A172 (cell line): ENCODE measurements around the gene SNRPA. TPM values are rescaled to one million over a fixed set of nuclear protein-coding genes. Genes with fewer than 3 reads are reported as not detected.
"Not testable (repeated sequence)": the region's sequence is repeated elsewhere in the genome, so short reads cannot be mapped to it uniquely, and the experiment has no call there.

Experiments used
- DNase-seq: peaks from one replicate; pipeline ENCODE4 v3.0.0-alpha.2; 2015; ENCODE audit warnings: low spot score
- total RNA-seq: library from RNA; depleted of rRNA; stranded (reverse); fragments of >200 nt; shearing (Covaris generic); gene quantifications from 2 replicates; pipeline ENCODE4 v1.2.3, GENCODE V29; 2014

SNRPA gene
- total RNA-seq, 1 experiment from 2014 or later = 64.7 TPM

DNA sequence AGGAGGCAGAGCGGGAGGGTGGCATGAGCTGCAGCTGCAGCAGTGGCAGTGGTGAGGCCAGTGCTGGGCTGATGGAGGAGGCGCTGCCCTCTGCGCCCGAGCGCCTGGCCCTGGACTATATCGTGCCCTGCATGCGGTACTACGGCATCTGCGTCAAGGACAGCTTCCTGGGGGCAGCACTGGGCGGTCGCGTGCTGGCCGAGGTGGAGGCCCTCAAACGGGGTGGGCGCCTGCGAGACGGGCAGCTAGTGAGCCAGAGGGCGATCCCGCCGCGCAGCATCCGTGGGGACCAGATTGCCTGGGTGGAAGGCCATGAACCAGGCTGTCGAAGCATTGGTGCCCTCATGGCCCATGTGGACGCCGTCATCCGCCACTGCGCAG lies 50.0 kb downstream of the SNRPA start:
- DNase-seq = no peak

DNA sequence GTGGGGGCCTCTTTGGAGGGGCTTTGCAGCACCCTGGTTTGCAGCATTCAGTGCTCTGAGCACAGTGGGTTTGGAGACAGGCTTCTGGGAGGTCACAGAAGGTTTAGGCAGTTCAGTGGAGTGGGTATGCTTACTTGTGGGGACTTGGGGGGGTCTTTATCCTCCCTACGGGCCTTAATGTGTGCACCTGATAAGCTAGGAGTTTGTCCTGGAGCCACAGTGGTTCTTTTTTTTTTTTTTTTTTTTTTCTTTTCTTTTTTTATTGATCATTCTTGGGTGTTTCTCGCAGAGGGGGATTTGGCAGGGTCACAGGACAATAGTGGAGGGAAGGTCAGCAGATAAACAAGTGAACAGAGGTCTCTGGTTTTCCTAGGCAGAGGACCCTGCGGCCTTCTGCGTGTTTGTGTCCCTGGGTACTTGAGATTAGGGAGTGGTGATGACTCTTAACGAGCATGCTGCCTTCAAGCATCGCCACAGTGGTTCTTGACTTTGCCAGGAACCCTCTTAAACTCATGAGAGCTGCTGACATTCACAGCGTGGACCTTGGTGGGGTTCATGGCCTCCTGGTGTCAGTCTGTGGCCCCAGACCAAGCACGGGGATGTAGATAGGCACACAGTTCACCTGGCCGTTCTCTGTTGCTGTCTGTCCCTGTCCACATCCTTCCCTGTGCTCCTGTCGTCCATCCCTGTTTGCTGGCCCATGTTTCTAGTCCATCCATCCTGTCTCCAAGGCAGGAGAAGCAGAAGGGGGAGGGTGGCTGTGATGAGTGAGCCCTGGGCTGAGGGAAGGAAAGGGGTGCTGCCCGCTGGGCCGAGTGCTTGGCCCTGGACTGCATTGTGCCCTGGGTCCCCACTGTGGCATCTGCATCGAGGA lies 50.7 kb downstream of the SNRPA start:
- no peak for DNase-seq

- no peak for DNase-seq
These were observed 51.5 kb downstream of the SNRPA start for GRCh38 chr19:40802300-40803169.

GRCh38 chr19:40803170-40803856 lies 52.3 kb downstream of the SNRPA start:
- no peak for DNase-seq

- DNase-seq = no peak
These were observed 53.1 kb downstream of the SNRPA start for GRCh38 chr19:40803857-40804782.

GRCh38 chr19:40804783-40805242 lies 53.8 kb downstream of the SNRPA start:
- no peak for DNase-seq

GRCh38 chr19:40805258-40805868 lies 54.4 kb downstream of the SNRPA start:
- DNase-seq = no peak

DNA sequence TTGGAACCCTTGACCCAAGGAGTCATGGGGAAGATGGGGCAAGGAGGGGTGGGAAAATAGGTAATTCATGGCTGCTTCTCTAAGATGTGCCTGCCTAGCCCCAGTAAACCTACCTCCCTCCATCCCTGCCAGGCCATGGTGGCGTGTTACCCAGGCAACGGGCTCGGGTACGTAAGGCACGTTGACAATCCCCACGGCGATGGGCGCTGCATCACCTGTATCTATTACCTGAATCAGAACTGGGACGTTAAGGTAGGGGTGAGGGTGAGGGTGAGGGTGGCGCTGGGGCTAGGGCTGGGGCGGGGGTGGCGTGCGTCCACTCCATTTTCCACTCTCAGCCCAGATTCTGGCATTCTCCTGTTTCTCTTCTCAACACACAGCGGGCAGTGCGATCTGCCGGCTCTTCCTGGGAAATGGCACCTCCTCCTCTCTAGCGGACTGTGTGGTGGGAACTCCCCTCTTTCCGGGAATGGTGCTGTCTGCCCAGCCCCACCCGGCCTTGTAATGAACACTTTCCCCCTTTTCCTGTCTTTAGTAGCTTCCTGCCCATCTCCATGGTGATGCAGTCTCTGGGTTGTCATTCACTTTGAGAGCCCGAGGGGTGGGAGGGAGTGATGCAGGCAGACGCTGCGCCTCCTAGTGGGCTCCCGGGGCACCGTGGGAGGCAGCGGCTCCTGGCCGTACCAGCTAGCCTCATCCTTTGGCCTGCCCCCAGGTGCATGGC lies 55.6 kb downstream of the SNRPA start:
- peak; percentile 79 for DNase-seq

GRCh38 chr19:40807147-40808020 lies 56.4 kb downstream of the SNRPA start:
- DNase-seq = no peak

GRCh38 chr19:40808021-40808325 lies 57.0 kb downstream of the SNRPA start:
- no peak for DNase-seq

DNA sequence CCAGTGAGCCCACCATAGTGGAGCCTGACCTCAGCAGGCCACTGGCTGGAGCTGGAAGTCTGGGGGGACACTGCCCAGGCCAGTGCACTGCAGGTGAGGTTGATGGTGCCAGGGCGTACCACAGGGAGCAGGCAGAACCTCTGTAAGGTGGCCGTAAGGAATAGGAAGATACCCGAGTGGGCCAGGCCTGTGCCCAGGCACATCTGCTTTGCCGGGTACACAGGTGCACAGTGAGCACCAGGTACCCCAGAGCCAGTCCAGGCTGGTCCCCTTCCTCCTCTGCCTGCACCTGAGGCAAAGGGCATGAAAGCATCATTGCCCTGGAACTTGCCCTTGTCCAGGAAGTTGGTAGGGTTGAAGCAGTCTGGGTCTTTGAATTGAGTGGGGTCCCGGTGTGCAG lies 57.5 kb downstream of the SNRPA start:
- no peak for DNase-seq

GRCh38 chr19:40809358-40810086 lies 58.5 kb downstream of the SNRPA start:
- DNase-seq = no peak

- DNase-seq = no peak
These were observed 59.2 kb downstream of the SNRPA start for GRCh38 chr19:40810160-40810559.

DNA sequence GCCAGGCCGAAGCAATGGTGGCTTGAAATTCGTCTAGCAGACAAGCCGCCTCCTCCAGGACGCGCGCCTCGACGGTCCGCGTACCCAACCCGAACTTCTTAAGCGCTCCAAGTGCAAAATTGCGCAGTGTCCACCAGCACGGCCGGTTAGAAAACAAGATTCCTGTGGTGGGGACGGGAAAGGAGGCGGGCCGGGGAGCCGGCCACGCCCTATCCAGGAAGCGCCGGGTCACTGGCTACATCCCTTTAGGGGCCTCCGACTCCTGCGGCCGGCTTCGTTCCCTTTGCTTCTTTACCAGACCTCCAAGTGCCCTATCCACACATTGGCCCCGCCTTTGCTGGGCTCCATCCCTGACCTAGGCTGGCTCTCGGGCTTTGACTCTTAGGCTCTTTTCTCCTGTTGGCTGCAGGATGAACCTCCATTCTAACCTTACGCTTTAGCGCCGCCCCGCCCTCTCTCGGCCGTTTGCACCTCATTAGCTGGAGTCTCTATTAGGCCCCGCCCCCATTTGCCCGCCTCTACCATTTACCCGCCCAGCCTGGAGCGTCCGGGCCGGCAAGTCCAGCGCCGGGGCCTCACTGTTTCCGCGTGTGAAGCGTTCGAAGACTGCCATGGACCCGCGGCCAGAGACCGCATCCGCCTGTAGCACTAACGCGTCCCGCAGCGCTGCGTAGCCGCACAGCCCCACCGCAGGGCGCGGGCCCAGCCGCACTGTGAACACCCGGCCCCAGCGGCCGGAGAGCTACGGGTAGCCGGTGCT lies 59.8 kb downstream of the SNRPA start:
- not testable (repeated sequence) for DNase-seq

DNA sequence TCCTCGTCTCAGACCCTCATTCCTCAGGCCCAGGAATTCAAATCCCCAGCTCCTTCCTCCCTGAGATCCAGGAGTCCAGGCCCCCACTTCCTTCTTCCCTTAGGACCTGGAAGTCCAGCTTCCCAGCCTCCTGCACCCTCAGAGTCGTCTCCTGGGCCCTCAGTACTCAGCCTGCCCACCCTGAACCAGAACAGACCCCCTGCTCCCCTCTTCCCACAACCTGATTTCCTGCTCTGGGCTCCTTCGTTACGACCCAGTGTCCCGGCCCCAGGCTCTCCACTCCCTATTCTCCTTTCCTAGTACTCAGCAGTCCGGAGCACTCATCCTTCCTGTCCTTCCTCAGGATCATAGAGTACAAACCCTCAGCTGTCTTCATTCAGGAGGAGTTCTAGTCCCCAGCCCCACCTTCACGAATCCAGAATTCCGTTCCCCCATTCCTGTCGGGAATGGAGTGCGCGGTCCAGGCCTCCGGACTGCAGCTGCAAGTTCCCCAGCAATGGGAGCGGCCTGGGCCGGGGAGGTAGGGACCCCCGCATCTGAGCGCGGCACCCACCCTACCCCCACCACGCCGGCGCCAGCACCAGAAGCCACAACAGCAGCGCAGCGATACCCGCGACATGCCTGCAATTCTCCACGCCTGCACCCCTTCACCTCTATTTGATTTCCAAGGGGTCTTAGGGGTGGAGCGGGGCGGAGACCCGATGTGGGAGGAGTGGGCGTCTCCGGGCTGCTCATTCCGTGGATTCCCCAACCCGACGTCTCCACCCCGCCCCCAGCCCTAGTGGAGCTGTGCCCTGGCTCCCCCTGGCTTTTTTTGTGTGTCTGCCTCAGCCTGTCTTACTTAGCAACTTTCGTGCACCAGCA lies 60.7 kb downstream of the SNRPA start:
- no peak for DNase-seq

DNA sequence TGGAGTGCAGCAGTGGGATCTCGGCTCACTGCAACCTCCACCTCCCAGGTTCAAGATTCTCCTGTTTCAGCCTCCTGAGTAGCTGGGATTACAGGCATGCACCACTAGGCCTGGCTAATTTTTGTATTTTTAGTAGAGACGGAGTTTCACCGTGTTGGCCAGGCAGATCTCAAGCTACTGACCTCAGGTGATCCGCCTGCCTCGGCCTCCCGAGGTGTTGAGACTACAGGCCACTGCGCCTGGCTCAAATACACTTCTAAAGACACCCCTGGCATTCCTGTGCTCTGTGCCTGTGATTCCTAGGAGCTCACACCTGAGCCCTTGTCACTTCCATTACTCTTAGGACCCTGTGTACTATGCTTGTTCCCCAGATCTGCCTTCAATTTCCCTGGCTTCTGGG lies 61.6 kb downstream of the SNRPA start:
- DNase-seq = not testable (repeated sequence)

DNA sequence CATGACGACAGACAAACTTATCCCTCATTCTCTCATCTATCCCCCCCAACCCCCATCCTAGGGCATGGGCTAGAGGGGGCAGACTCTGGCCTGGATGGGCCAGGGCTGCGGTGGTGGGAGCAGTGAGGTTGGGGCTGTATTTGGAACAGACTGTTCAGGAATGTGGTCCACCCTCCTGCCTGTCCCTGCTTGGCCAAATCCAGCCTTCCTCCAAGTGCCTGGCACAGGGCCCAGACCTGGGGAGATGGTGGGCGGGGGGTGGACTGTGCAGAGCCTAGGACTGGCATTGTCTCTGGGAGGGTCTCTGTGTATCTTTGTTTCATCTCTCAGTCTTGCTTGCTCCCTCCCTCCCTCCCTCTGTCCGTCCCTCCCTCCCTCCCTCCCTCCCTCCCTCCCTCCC lies 62.2 kb downstream of the SNRPA start:
- DNase-seq = no peak
